ENCODE results near the gene RNF26. TPM values are rescaled to one million over a fixed set of nuclear protein-coding genes. Genes with fewer than 3 reads are reported as not detected.

RNF26 gene
- total RNA-seq, 1 experiment from 2014 or later = 90.6 TPM

- TF ChIP-seq, protein P1, sequence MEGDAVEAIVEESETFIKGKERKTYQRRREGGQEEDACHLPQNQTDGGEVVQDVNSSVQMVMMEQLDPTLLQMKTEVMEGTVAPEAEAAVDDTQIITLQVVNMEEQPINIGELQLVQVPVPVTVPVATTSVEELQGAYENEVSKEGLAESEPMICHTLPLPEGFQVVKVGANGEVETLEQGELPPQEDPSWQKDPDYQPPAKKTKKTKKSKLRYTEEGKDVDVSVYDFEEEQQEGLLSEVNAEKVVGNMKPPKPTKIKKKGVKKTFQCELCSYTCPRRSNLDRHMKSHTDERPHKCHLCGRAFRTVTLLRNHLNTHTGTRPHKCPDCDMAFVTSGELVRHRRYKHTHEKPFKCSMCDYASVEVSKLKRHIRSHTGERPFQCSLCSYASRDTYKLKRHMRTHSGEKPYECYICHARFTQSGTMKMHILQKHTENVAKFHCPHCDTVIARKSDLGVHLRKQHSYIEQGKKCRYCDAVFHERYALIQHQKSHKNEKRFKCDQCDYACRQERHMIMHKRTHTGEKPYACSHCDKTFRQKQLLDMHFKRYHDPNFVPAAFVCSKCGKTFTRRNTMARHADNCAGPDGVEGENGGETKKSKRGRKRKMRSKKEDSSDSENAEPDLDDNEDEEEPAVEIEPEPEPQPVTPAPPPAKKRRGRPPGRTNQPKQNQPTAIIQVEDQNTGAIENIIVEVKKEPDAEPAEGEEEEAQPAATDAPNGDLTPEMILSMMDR (IDR thresholded peaks at IDR 0.05) = peak; percentile 97
- TF ChIP-seq ZNF396 (CRISPR knock-in tag; IDR thresholded peaks at IDR 0.05; ENCODE audit: borderline replicate concordance) (no peak), SMAD4 (CRISPR knock-in tag; IDR thresholded peaks at IDR 0.05) (0 out of 2 replicates have a peak, but pooled peaks have one; percentile 47), FOXP1 (CRISPR knock-in tag; IDR thresholded peaks at IDR 0.05; ENCODE audit: borderline replicate concordance) (peak; percentile 54; the same call in 1 of the 2 replicates), MLX (CRISPR knock-in tag; IDR thresholded peaks at IDR 0.05) (peak; percentile 75; the same call in 1 of the 2 replicates), CREM (CRISPR knock-in tag; IDR thresholded peaks at IDR 0.05) (0 out of 2 replicates have a peak, but pooled peaks have one; percentile 51), TEAD1 (CRISPR knock-in tag; IDR thresholded peaks at IDR 0.05) (0 out of 2 replicates have a peak, but pooled peaks have one; percentile 3), NR2C2 (CRISPR knock-in tag; IDR thresholded peaks at IDR 0.05) (no peak; the same call in 1 of the 2 replicates), CREB1 (CRISPR knock-in tag; IDR thresholded peaks at IDR 0.05) (no peak), NR3C1 (CRISPR knock-in tag; conservative IDR thresholded peaks at IDR 0.05; ENCODE audit: low read depth) (0 out of 2 replicates have a peak, but pooled peaks have one; percentile 24), IRF2 (CRISPR knock-in tag; IDR thresholded peaks at IDR 0.05; ENCODE audit: borderline replicate concordance, low read depth) (no peak), ZNF317 (CRISPR knock-in tag; IDR thresholded peaks at IDR 0.05; ENCODE audit: borderline replicate concordance, low read depth) (peak; percentile 40; the same call in 1 of the 2 replicates), KAT7 (CRISPR knock-in tag; IDR thresholded peaks at IDR 0.05; ENCODE audit: borderline replicate concordance) (peak; percentile 79; the same call in 1 of the 2 replicates), CBFB (CRISPR knock-in tag; IDR thresholded peaks at IDR 0.05; ENCODE audit: low read depth) (0 out of 2 replicates have a peak, but pooled peaks have one; percentile 44)
- TF ChIP-seq, protein P2, sequence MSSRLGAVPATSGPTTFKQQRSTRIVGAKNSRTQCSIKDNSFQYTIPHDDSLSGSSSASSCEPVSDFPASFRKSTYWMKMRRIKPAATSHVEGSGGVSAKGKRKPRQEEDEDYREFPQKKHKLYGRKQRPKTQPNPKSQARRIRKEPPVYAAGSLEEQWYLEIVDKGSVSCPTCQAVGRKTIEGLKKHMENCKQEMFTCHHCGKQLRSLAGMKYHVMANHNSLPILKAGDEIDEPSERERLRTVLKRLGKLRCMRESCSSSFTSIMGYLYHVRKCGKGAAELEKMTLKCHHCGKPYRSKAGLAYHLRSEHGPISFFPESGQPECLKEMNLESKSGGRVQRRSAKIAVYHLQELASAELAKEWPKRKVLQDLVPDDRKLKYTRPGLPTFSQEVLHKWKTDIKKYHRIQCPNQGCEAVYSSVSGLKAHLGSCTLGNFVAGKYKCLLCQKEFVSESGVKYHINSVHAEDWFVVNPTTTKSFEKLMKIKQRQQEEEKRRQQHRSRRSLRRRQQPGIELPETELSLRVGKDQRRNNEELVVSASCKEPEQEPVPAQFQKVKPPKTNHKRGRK (CRISPR knock-in tag; IDR thresholded peaks at IDR 0.05; ENCODE audit: borderline replicate concordance) = no peak
- TF ChIP-seq, protein P3, sequence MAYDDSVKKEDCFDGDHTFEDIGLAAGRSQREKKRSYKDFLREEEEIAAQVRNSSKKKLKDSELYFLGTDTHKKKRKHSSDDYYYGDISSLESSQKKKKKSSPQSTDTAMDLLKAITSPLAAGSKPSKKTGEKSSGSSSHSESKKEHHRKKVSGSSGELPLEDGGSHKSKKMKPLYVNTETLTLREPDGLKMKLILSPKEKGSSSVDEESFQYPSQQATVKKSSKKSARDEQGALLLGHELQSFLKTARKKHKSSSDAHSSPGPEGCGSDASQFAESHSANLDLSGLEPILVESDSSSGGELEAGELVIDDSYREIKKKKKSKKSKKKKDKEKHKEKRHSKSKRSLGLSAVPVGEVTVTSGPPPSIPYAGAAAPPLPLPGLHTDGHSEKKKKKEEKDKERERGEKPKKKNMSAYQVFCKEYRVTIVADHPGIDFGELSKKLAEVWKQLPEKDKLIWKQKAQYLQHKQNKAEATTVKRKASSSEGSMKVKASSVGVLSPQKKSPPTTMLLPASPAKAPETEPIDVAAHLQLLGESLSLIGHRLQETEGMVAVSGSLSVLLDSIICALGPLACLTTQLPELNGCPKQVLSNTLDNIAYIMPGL (CRISPR knock-in tag; IDR thresholded peaks at IDR 0.05) = peak; percentile 100
- TF ChIP-seq, protein P4, sequence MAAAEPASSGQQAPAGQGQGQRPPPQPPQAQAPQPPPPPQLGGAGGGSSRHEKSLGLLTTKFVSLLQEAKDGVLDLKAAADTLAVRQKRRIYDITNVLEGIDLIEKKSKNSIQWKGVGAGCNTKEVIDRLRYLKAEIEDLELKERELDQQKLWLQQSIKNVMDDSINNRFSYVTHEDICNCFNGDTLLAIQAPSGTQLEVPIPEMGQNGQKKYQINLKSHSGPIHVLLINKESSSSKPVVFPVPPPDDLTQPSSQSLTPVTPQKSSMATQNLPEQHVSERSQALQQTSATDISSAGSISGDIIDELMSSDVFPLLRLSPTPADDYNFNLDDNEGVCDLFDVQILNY (CRISPR knock-in tag; IDR thresholded peaks at IDR 0.05) = peak; percentile 79
- TF ChIP-seq, protein P5, sequence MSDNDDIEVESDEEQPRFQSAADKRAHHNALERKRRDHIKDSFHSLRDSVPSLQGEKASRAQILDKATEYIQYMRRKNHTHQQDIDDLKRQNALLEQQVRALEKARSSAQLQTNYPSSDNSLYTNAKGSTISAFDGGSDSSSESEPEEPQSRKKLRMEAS (CRISPR knock-in tag; IDR thresholded peaks at IDR 0.05) = peak; percentile 98
Measured at GRCh38 chr11:119339589-119340334, 5.4 kb downstream of the RNF26 start (continued).
